ENCODE data around the gene MLXIP.

GRCh38 chr12:122042910-122043309 lies 35.6 kb upstream of the MLXIP start:
- TF ChIP-seq CTCF (IDR thresholded peaks at IDR 0.05) (no peak), POLR2A (IDR thresholded peaks at IDR 0.05) (no peak), EP300 (IDR thresholded peaks at IDR 0.05) (no peak)

All from ovary (tissue), 3 donors.